Mucosa of descending colon (tissue), 3 donors: ENCODE data around the gene CIBAR2. TPM values are rescaled to one million over a fixed set of nuclear protein-coding genes. Genes with fewer than 3 reads are reported as not detected.
"Not testable (repeated sequence)": the region's sequence is repeated elsewhere in the genome, so short reads cannot be mapped to it uniquely, and the experiment has no call there.

ENCODE experiments used
- ATAC-seq: fragments of 200-7000 bp; cut with Tn5 transposase; one replicate; pipeline ENCODE4 v1.9.1; 2020; ENCODE audit warnings: mild to moderate bottlenecking, moderate library complexity
- DNase-seq, 3 donors: peaks; one replicate each; pipeline ENCODE4 v3.0.0-alpha.2; 2020
- H3K36me3 ChIP-seq: fragments of 200-600 bp; one replicate; pipeline ENCODE4 v1.8.0; 2021; ENCODE audit warnings: low read depth, mild to moderate bottlenecking
- H3K4me1 ChIP-seq: fragments of 200-600 bp; one replicate; pipeline ENCODE4 v1.8.0; 2021; ENCODE audit warnings: low read depth, mild to moderate bottlenecking
- H3K4me3 ChIP-seq: fragments of 200-600 bp; one replicate; pipeline ENCODE4 v1.8.0; 2021; ENCODE audit warnings: mild to moderate bottlenecking
- H3K9me3 ChIP-seq: fragments of 200-600 bp; one replicate; pipeline ENCODE4 v1.8.0; 2021; ENCODE audit warnings: mild to moderate bottlenecking
- intact Hi-C, 2 donors: fragments of 100-400 bp; cut with DNase I in 1 of 2; cut with micrococcal nuclease in 1 of 2; formaldehyde crosslinking; loops; one replicate each; pipeline versions ENCODE4 v1.11.0 to v1.11.1; 2022; cut with DNase I, micrococcal nuclease
- total RNA-seq, 3 donors: library from RNA; stranded (reverse); fragmentation: NEBNext Ultra II Directional in 2 of 3; extraction: Animal tissue kit (Norgen Biotek cat#: 25700) in 2 of 3; gene quantifications; one replicate each; pipeline versions ENCODE4 v1.2.1 to v1.2.4, GENCODE V29; 2021 to 2023
- TF ChIP-seq, protein P1 (sequence below): fragments of 200-600 bp; IDR thresholded peaks from one replicate; pipeline ENCODE4 v1.8.0; 2022; ENCODE audit warnings: antibody characterized with exemption, mild to moderate bottlenecking
- donor health status: DM: no; HTN: no; CAD: no; lungs with moderate emphysema.
- donor health status: DM: no; HTN: no; CAD: no.
- donor health status: DM: no; HTN: yes; CAD: no.

The CIBAR2 gene
- total RNA-seq, 3 donors from 2014 or later = not detected

DNA sequence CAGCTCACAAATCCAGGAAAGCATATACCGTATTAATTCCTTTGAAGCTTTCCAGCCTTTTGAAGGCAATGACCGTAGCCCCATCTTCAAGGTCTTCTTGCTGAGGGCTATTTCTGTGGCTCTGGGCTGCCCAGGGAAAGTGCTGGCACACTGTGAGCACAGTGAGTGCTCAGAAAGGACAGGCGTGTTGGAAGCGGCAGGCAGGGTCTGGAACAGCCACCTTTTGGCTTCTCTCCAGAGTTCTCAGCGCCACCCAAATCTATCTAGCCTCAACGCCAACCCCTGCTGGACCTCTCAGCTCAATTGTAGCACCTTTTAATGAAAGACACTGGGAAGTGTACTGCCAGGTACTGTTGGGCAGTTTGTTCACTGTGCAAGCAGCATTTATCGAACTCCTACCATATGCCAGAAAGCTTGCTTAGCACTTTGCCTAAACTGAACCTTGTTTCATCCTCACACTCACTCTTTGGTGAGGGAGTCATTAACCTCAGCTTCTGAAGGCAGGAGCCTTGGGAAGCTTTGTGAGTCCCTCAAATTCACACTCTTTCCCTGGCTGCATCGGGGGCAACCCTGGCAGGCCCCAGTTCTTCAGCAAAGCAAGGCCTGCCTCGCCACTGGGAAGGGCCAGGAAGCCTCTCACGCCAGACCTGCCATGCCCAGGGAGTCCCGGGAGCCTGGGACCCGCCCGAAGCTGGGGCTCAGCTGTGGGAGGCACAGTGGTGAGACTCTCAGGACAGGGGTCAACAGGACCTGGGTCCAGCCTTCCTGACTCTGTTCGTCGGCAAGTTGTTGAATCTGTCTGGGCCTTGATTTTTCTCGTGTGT, 13.5 kb upstream of the CIBAR2 start:
- ATAC-seq (no peak), DNase-seq (no peak)
- intact Hi-C loops = no loop called here
- TF ChIP-seq, protein P1, sequence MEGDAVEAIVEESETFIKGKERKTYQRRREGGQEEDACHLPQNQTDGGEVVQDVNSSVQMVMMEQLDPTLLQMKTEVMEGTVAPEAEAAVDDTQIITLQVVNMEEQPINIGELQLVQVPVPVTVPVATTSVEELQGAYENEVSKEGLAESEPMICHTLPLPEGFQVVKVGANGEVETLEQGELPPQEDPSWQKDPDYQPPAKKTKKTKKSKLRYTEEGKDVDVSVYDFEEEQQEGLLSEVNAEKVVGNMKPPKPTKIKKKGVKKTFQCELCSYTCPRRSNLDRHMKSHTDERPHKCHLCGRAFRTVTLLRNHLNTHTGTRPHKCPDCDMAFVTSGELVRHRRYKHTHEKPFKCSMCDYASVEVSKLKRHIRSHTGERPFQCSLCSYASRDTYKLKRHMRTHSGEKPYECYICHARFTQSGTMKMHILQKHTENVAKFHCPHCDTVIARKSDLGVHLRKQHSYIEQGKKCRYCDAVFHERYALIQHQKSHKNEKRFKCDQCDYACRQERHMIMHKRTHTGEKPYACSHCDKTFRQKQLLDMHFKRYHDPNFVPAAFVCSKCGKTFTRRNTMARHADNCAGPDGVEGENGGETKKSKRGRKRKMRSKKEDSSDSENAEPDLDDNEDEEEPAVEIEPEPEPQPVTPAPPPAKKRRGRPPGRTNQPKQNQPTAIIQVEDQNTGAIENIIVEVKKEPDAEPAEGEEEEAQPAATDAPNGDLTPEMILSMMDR = no peak
- Histone ChIP-seq H3K9me3 (no peaks in the 10 kb centered on the region), H3K4me1 (no peaks in the 10 kb centered on the region), H3K36me3 (no peaks in the 10 kb centered on the region), H3K4me3 (no peak overlapping the region)

DNA sequence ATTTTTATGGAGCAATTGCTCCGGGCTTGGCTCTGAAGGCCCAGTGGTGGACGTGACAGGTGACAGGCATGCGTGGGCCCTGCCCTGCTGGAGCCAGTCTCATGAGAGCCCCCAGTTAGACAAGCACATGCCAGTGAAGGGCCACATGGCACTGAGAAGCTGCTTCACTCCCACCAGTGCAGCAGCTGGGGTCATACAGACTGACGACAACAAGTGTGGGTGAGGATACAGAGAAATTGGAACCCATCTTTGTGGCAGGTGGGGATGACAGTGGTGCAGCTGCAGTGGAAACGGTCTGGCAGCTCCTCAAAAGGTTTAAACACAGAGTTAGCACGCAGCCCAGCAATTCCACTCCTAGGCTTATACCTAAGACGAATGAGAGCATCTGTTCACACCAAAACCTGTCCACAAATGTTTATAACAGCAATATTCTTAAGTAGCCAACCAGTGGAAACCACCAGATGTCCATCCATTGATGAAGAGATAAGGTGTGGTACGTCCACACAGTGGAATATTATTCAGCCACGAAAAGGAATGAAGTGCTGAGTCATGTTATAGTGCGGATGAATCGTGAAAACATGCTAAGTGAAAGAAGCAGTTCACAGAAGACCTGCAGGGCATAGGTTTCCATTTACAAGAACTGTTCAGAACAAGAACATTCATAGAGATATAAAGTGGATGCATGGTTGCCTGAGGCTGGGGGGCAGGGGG, 12.5 kb upstream of the CIBAR2 start:
- H3K36me3 ChIP-seq = no peaks in the 10 kb centered on the region
- no peak overlapping the region for H3K4me3 ChIP-seq
- intact Hi-C loops = no loop called here
- no peaks in the 10 kb centered on the region for H3K4me1 ChIP-seq
- no peak for ATAC-seq
- no peaks in the 10 kb centered on the region for H3K9me3 ChIP-seq
- DNase-seq = no peak
- TF ChIP-seq, protein P1 = no peak

DNA sequence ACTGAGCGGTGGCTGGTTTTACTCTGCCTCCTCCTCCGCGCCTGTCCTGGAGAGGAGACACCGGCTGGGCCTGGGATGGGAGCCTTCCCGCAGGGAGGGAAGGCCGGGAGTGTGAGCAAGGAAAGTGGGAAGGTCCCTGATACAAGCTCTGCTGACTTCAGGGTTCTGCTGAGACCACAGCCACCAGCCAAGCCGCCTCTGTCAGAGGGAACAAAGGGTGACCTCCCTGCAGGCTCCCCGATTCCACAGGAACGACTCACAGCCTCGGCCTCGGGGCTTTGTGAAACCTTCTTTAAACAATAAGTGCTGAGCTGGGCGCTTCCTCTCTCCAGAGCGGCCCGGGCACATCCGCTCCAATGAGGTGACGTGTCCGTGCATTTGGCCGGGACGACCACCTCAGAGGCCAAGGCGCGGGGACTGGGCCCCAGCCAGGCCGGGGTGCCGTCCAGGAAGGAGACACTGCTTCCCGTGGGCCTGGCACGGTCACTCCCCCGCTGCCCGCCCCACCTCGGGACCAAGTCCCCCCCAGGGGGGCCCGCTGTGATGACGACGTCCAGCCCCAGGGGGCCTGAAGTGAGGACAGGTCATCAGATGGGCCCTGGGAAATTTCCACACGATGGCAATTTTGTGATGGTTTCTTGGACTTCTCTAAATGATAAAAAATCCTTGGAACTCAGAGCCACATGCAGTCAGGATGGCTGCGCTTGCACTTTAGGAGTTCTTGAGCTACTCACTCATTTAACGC, 11.8 kb upstream of the CIBAR2 start:
- Histone ChIP-seq H3K4me3 (no peak overlapping the region), H3K9me3 (no peaks in the 10 kb centered on the region), H3K4me1 (no peaks in the 10 kb centered on the region), H3K36me3 (no peaks in the 10 kb centered on the region)
- TF ChIP-seq, protein P1 = no peak
- intact Hi-C loops = no loop called here
- ATAC-seq (peak; percentile 52), DNase-seq (peak in 1 of 3 donors; percentile 25)

DNA sequence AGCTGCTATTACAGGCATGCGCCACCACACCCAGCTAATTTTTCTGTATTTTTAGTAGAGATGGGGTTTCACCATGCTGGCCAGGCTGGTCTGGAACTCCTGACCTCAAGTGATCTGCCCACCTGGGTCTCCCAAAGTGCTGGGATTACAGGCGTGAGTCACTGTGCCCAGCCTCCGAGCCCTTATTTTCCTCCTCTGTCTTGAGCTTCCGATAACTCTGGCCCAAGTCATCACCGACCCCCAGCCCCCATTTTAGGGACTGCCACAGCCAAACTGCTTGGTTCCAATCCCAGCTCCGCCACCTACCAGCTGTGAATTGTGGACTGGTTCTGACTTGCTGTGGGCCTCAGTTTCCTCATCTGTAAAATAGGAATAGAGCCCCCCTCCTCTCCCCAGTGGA, 11.2 kb upstream of the CIBAR2 start:
- H3K4me3 ChIP-seq, H3K9me3 ChIP-seq, ATAC-seq, H3K4me1 ChIP-seq, DNase-seq, intact Hi-C loops, H3K36me3 ChIP-seq: not testable (repeated sequence)

DNA sequence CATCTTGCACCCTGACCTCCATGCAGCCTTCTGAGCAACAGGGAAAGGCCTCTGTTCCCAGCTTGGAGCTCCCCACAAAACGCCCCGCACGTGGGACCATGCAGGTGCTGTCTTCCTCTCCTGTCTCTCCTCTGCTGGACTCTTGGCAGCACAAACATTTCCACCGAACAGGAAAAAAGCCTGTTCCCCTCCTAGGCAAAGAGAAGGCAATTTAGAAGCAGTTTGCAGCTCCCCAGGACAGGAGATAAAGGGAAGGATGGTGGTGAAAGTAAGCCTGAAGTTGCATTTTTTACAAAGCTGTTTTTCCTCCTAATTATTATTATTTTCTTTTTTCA, 7.7 kb upstream of the CIBAR2 start:
- no peak for DNase-seq
- TF ChIP-seq, protein P1 = no peak
- no peak for ATAC-seq
- intact Hi-C loops = no loop called here
- Histone ChIP-seq H3K4me1 (no peaks in the 10 kb centered on the region), H3K36me3 (no peaks in the 10 kb centered on the region), H3K4me3 (no peak overlapping the region), H3K9me3 (no peaks in the 10 kb centered on the region)

DNA sequence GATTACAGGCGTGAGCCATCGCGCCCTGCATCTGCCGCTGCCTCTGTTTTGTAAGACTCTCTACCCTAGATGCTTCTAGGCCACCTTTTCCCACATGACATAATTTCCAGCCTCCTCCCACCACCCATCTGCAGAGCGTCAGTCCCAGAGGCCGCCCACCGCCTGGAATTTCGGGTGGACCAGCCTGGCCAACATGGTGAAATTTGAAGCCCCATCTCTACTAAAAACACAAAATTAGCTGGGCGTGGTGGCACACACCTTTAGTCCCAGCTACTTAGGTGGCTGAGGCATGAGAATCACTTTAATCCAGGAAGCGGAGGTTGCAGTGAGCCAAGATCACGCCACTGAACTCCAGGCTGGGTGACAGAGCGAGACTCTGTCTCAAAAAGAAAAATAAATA, 5.1 kb upstream of the CIBAR2 start:
- no peak overlapping the region for H3K4me3 ChIP-seq
- intact Hi-C loops = loop anchor here in 1 of 2 donors (10.0 kb wide), 1 partner anchor 127 kb away; no protein-coding TSS in a partner anchor

More for the DNA sequence above, 5.1 kb upstream of the CIBAR2 start:
- no peaks in the 10 kb centered on the region for H3K9me3 ChIP-seq
- no peak for ATAC-seq
- no peaks in the 10 kb centered on the region for H3K36me3 ChIP-seq
- TF ChIP-seq, protein P1 = no peak
- no peak for DNase-seq
- no peaks in the 10 kb centered on the region for H3K4me1 ChIP-seq
